Fibroblast of pulmonary artery (primary cell): ENCODE results near the gene RGCC.

Experiments
- DNase-seq: peaks from one replicate; pipeline ENCODE4 v3.0.0-alpha.2; 2010; ENCODE audit warnings: low read depth
- H3K4me3 ChIP-seq: replicated peaks from 2 replicates; pipeline ENCODE4 v1.5.1; 2011; ENCODE audit warnings: low read depth, mild to moderate bottlenecking, control low read depth, low read length, moderate library complexity
- CTCF ChIP-seq: IDR thresholded peaks from 2 replicates; pipeline ENCODE4 v1.5.1; 2011; ENCODE audit warnings: mild to moderate bottlenecking, control low read depth, low read length, inconsistent platforms; ENCODE audit errors: missing control alignments

The RGCC gene

GRCh38 chr13:41513600-41513999 is 56.2 kb downstream of the RGCC start:
- TF ChIP-seq CTCF: no peak
- no peak overlapping the region for H3K4me3 ChIP-seq
- no peak for DNase-seq

- no peak overlapping the region for H3K4me3 ChIP-seq
- TF ChIP-seq CTCF: no peak
- no peak for DNase-seq
These were observed 57.6 kb downstream of the RGCC start for GRCh38 chr13:41514853-41515395.

- TF ChIP-seq CTCF: no peak
- no peak overlapping the region for H3K4me3 ChIP-seq
- no peak for DNase-seq
These were observed 58.3 kb downstream of the RGCC start for GRCh38 chr13:41515491-41516139.

GRCh38 chr13:41516166-41516565 is 58.8 kb downstream of the RGCC start:
- no peak overlapping the region for H3K4me3 ChIP-seq
- no peak for DNase-seq
- TF ChIP-seq CTCF: no peak

GRCh38 chr13:41516760-41517159 is 59.4 kb downstream of the RGCC start:
- H3K4me3 ChIP-seq: no peak overlapping the region
- no peak for TF ChIP-seq CTCF
- no peak for DNase-seq

- H3K4me3 ChIP-seq: no peak overlapping the region
- no peak for TF ChIP-seq CTCF
- no peak for DNase-seq
These were observed 62.8 kb downstream of the RGCC start for GRCh38 chr13:41520016-41520659.
